Testis (tissue), 2 donors: Measurements from ENCODE around the gene GAB2.

Experiments used
- POLR2A ChIP-seq: fragments of 450-650 bp; IDR thresholded peaks from one replicate; pipeline ENCODE4 v1.6.1; 2017; ENCODE audit warnings: antibody characterized with exemption, mild to moderate bottlenecking, moderate library complexity
- TF ChIP-seq, protein P1 (sequence below), 3 experiments: fragments of 450-650 bp in 2 of 3; fragments of 200-600 bp in 1 of 3; sonication (generic) in 1 of 3; IDR thresholded peaks; one replicate each; pipeline ENCODE4 v1.5.1; 2016 to 2019; ENCODE audit warnings: antibody characterized with exemption in 3 of 3, mild to moderate bottlenecking in 2 of 3, moderate library complexity in 1 of 3

DNA sequence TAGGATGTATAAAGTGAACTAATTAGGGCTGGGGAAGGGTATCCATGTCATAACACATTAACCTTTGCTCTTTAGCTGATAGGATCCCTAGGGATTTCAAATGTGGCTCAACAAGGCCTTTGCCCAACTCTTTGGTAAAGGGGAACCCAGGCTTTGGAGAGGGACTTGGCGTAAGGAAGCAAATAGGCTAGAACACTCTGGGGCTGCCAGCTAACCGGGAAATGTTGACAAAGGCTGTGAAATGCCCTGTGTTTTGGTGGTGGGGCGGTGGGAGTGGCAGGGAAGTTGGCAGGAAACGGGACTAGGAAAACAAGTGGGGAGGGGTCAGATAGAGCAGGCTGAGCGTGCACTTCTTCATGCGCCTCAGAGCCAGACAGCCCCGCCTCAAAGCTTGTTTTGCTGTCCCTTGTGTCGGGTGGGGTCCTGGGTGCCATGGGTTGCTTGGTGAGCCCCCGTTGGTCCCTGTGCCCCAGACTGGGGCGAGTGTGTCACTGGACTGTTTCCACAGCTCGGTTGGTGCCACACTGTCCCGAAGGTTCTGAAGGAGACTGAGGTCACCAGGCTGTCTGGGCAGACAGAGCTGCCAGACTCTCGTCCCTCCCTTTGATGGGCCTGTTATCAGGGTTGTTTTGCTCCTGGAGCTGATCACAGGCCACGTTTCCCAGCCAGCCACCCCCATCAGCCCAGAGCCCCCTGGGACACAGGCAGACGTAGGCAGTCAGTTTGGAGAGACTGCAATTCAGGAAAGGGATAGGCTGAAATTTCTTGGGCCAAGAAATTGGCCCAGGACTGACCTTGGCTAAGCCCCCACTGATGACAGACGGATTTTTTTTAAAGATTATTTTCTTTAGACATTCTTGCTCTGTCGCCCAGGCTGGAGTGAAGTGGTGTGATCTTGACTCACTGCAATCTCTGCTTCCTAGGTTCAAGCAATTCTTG, 248.8 kb downstream of the GAB2 start:
- TF ChIP-seq, protein P1, sequence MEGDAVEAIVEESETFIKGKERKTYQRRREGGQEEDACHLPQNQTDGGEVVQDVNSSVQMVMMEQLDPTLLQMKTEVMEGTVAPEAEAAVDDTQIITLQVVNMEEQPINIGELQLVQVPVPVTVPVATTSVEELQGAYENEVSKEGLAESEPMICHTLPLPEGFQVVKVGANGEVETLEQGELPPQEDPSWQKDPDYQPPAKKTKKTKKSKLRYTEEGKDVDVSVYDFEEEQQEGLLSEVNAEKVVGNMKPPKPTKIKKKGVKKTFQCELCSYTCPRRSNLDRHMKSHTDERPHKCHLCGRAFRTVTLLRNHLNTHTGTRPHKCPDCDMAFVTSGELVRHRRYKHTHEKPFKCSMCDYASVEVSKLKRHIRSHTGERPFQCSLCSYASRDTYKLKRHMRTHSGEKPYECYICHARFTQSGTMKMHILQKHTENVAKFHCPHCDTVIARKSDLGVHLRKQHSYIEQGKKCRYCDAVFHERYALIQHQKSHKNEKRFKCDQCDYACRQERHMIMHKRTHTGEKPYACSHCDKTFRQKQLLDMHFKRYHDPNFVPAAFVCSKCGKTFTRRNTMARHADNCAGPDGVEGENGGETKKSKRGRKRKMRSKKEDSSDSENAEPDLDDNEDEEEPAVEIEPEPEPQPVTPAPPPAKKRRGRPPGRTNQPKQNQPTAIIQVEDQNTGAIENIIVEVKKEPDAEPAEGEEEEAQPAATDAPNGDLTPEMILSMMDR (IDR thresholded peaks at IDR 0.05) = no peak
- no peak for TF ChIP-seq POLR2A
